ENCODE data around the gene SCFD2.

The SCFD2 gene

DNA sequence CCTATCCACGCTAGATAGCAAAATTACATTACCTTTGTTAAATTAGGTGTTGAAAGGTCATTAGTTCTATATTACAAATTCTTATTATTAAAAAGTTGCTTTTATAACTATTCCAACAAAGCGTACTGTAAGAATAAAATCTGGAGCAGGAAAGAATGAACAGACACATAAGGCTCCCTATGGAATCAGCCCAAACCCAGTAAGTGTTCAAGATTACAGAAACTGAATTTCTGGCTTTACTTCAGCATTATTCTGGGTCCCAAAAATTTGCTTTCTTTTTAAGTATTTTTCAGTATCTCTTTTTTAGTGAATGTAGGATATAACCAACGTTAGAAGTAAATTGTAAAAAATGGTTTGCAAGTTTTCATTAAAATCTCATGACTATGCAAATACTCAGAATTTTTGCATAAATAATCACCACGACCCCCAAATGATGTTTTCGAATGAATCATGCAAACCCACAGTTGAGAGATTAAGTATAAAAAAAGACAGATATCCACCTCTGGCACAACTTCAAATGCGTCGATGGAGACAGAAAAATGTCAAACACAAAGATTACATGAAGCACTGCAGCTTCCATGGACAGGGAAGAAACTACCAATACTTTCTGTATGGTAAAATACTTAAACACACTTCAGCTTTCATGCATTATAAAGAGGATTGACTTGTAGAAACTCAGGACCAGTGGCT, 265.2 kb downstream of the SCFD2 start:
- H3K9me3 ChIP-seq (ENCODE audit: control extremely low read depth in 1 of 5, control insufficient read depth in 4 of 5, insufficient read depth in 2 of 5, low read depth in 1 of 5, low read length in 4 of 5), result peaks cover 0 to 3% (median 0%) of the 10 kb centered on the region in 5 experiments
- DNase-seq, result no peak
- no peaks in the 10 kb centered on the region for H3K27me3 ChIP-seq (replicated peaks in 2 of 5; ENCODE audit: control insufficient read depth in 4 of 5, insufficient read depth in 5 of 5, low read length in 4 of 5)
- no peaks in the 10 kb centered on the region for H3K4me1 ChIP-seq (ENCODE audit: control extremely low read depth in 1 of 4, control insufficient read depth in 4 of 4, insufficient read depth in 4 of 4, low read length in 3 of 4)
- H3K4me3 ChIP-seq (ENCODE audit: control insufficient read depth in 1 of 7, extremely low read depth in 1 of 7, insufficient read depth in 4 of 7, low read depth in 2 of 7, low read length in 6 of 7), result no peak overlapping the region
- WGBS (ENCODE audit: insufficient coverage), result no CpG with 5 or more reads among the region's 7 CpGs
- H3K36me3 ChIP-seq (ENCODE audit: control insufficient read depth in 4 of 4, insufficient read depth in 4 of 4, low read length in 3 of 4), result no peaks in the 10 kb centered on the region
- H3K27ac ChIP-seq (ENCODE audit: insufficient read depth in 1 of 2, low read depth in 1 of 2, low read length in 2 of 2, poor library complexity in 1 of 2, severe bottlenecking in 2 of 2), result no peak overlapping the region
- CTCF ChIA-PET, result no interaction called here
- POLR2A ChIA-PET, result no interaction called here

DNA sequence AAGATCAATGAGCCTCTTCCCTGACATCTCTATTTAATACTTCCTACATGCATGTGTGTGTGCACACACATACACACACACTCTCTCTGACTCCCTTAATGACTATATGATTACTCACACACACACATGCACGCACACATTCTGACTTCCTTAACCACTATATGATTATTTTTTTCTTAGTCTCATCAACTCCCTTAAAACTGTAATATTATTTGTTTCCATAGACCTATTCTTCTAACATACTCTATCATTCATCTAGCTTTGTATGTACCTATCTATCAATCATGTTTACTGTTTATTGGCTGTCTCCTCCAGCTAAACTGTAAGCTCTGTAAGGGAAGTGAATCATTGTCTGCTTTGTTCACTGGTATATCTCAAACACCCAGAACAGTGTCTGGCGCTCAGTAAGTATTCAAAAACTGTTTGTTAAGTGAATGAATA, 267.2 kb downstream of the SCFD2 start:
- CTCF ChIA-PET, result no interaction called here
- Histone ChIP-seq H3K36me3 (ENCODE audit: control insufficient read depth in 4 of 4, insufficient read depth in 4 of 4, low read length in 3 of 4) (no peaks in the 10 kb centered on the region), H3K9me3 (ENCODE audit: control extremely low read depth in 1 of 5, control insufficient read depth in 4 of 5, insufficient read depth in 2 of 5, low read depth in 1 of 5, low read length in 4 of 5) (peaks cover 0 to 3% (median 0%) of the 10 kb centered on the region in 5 experiments), H3K27ac (ENCODE audit: insufficient read depth in 1 of 2, low read depth in 1 of 2, low read length in 2 of 2, poor library complexity in 1 of 2, severe bottlenecking in 2 of 2) (no peak overlapping the region), H3K4me1 (ENCODE audit: control extremely low read depth in 1 of 4, control insufficient read depth in 4 of 4, insufficient read depth in 4 of 4, low read length in 3 of 4) (no peaks in the 10 kb centered on the region), H3K27me3 (replicated peaks in 2 of 5; ENCODE audit: control insufficient read depth in 4 of 5, insufficient read depth in 5 of 5, low read length in 4 of 5) (no peaks in the 10 kb centered on the region), H3K4me3 (ENCODE audit: control insufficient read depth in 1 of 7, extremely low read depth in 1 of 7, insufficient read depth in 4 of 7, low read depth in 2 of 7, low read length in 6 of 7) (no peak overlapping the region)
- WGBS (ENCODE audit: insufficient coverage), result 100% methylated on average over 1 of the region's 2 CpGs
- no peak for DNase-seq
- POLR2A ChIA-PET, result no interaction called here

- 100% methylated on average over 1 of the region's 1 CpG for WGBS (ENCODE audit: insufficient coverage)
- H3K27me3 ChIP-seq (replicated peaks in 2 of 5; ENCODE audit: control insufficient read depth in 4 of 5, insufficient read depth in 5 of 5, low read length in 4 of 5), result no peaks in the 10 kb centered on the region
- no peaks in the 10 kb centered on the region for H3K4me1 ChIP-seq (ENCODE audit: control extremely low read depth in 1 of 4, control insufficient read depth in 4 of 4, insufficient read depth in 4 of 4, low read length in 3 of 4)
- ChIA-PET POLR2A (no interaction called here), CTCF (no interaction called here)
- DNase-seq, result no peak
- no peaks in the 10 kb centered on the region for H3K36me3 ChIP-seq (ENCODE audit: control insufficient read depth in 4 of 4, insufficient read depth in 4 of 4, low read length in 3 of 4)
- H3K4me3 ChIP-seq (ENCODE audit: control insufficient read depth in 1 of 7, extremely low read depth in 1 of 7, insufficient read depth in 4 of 7, low read depth in 2 of 7, low read length in 6 of 7), result no peak overlapping the region
- H3K27ac ChIP-seq (ENCODE audit: insufficient read depth in 1 of 2, low read depth in 1 of 2, low read length in 2 of 2, poor library complexity in 1 of 2, severe bottlenecking in 2 of 2), result no peak overlapping the region
- no peaks in the 10 kb centered on the region for H3K9me3 ChIP-seq (ENCODE audit: control extremely low read depth in 1 of 5, control insufficient read depth in 4 of 5, insufficient read depth in 2 of 5, low read depth in 1 of 5, low read length in 4 of 5)
These were observed 271.8 kb downstream of the SCFD2 start for GRCh38 chr4:53094040-53094439.

- no peak for DNase-seq
- H3K36me3 ChIP-seq (ENCODE audit: control insufficient read depth in 4 of 4, insufficient read depth in 4 of 4, low read length in 3 of 4), result no peaks in the 10 kb centered on the region
- no peak overlapping the region for H3K27ac ChIP-seq (ENCODE audit: insufficient read depth in 1 of 2, low read depth in 1 of 2, low read length in 2 of 2, poor library complexity in 1 of 2, severe bottlenecking in 2 of 2)
- peaks cover 0 to 13% (median 3%) of the 10 kb centered on the region in 5 experiments for H3K9me3 ChIP-seq (ENCODE audit: control extremely low read depth in 1 of 5, control insufficient read depth in 4 of 5, insufficient read depth in 2 of 5, low read depth in 1 of 5, low read length in 4 of 5)
- ChIA-PET POLR2A (no interaction called here), CTCF (interaction anchor here (0.6 kb wide), 1 partner anchor 532 kb away, joined by 3 read pairs; no protein-coding TSS in a partner anchor)
- H3K27me3 ChIP-seq (replicated peaks in 2 of 5; ENCODE audit: control insufficient read depth in 4 of 5, insufficient read depth in 5 of 5, low read length in 4 of 5), result no peaks in the 10 kb centered on the region
- H3K4me3 ChIP-seq (ENCODE audit: control insufficient read depth in 1 of 7, extremely low read depth in 1 of 7, insufficient read depth in 4 of 7, low read depth in 2 of 7, low read length in 6 of 7), result no peak overlapping the region
- H3K4me1 ChIP-seq (ENCODE audit: control extremely low read depth in 1 of 4, control insufficient read depth in 4 of 4, insufficient read depth in 4 of 4, low read length in 3 of 4), result no peaks in the 10 kb centered on the region
These were observed 275.7 kb downstream of the SCFD2 start for GRCh38 chr4:53089936-53090729.

- Histone ChIP-seq H3K9me3 (ENCODE audit: control extremely low read depth in 1 of 5, control insufficient read depth in 4 of 5, insufficient read depth in 2 of 5, low read depth in 1 of 5, low read length in 4 of 5) (peaks cover 3 to 29% (median 4%) of the 10 kb centered on the region in 5 experiments), H3K36me3 (ENCODE audit: control insufficient read depth in 4 of 4, insufficient read depth in 4 of 4, low read length in 3 of 4) (no peaks in the 10 kb centered on the region), H3K4me1 (ENCODE audit: control extremely low read depth in 1 of 4, control insufficient read depth in 4 of 4, insufficient read depth in 4 of 4, low read length in 3 of 4) (no peaks in the 10 kb centered on the region), H3K4me3 (ENCODE audit: control insufficient read depth in 1 of 7, extremely low read depth in 1 of 7, insufficient read depth in 4 of 7, low read depth in 2 of 7, low read length in 6 of 7) (no peak overlapping the region), H3K27me3 (replicated peaks in 2 of 5; ENCODE audit: control insufficient read depth in 4 of 5, insufficient read depth in 5 of 5, low read length in 4 of 5) (no peaks in the 10 kb centered on the region), H3K27ac (ENCODE audit: insufficient read depth in 1 of 2, low read depth in 1 of 2, low read length in 2 of 2, poor library complexity in 1 of 2, severe bottlenecking in 2 of 2) (no peak overlapping the region)
- 43% methylated on average over 1 of the region's 1 CpG for WGBS (ENCODE audit: insufficient coverage)
- POLR2A ChIA-PET, result no interaction called here
- no peak for DNase-seq
- CTCF ChIA-PET, result no interaction called here
These were observed 277.7 kb downstream of the SCFD2 start for GRCh38 chr4:53088152-53088551.

- Histone ChIP-seq H3K4me3 (ENCODE audit: control insufficient read depth in 1 of 7, extremely low read depth in 1 of 7, insufficient read depth in 4 of 7, low read depth in 2 of 7, low read length in 6 of 7) (no peak overlapping the region), H3K9me3 (ENCODE audit: control extremely low read depth in 1 of 5, control insufficient read depth in 4 of 5, insufficient read depth in 2 of 5, low read depth in 1 of 5, low read length in 4 of 5) (peaks cover 0 to 4% (median 0%) of the 10 kb centered on the region in 5 experiments), H3K27ac (ENCODE audit: insufficient read depth in 1 of 2, low read depth in 1 of 2, low read length in 2 of 2, poor library complexity in 1 of 2, severe bottlenecking in 2 of 2) (no peak overlapping the region), H3K27me3 (replicated peaks in 2 of 5; ENCODE audit: control insufficient read depth in 4 of 5, insufficient read depth in 5 of 5, low read length in 4 of 5) (no peaks in the 10 kb centered on the region), H3K36me3 (ENCODE audit: control insufficient read depth in 4 of 4, insufficient read depth in 4 of 4, low read length in 3 of 4) (no peaks in the 10 kb centered on the region), H3K4me1 (ENCODE audit: control extremely low read depth in 1 of 4, control insufficient read depth in 4 of 4, insufficient read depth in 4 of 4, low read length in 3 of 4) (no peaks in the 10 kb centered on the region)
- DNase-seq, result no peak
- ChIA-PET POLR2A (no interaction called here), CTCF (no interaction called here)
- 100% methylated on average over 4 of the region's 8 CpGs for WGBS (ENCODE audit: insufficient coverage)
These were observed 289.4 kb downstream of the SCFD2 start for GRCh38 chr4:53076374-53076958.

- H3K36me3 ChIP-seq (ENCODE audit: control insufficient read depth in 4 of 4, insufficient read depth in 4 of 4, low read length in 3 of 4), result no peaks in the 10 kb centered on the region
- H3K27me3 ChIP-seq (replicated peaks in 2 of 5; ENCODE audit: control insufficient read depth in 4 of 5, insufficient read depth in 5 of 5, low read length in 4 of 5), result no peaks in the 10 kb centered on the region
- H3K4me3 ChIP-seq (ENCODE audit: control insufficient read depth in 1 of 7, extremely low read depth in 1 of 7, insufficient read depth in 4 of 7, low read depth in 2 of 7, low read length in 6 of 7), result no peak overlapping the region
- ChIA-PET CTCF (no interaction called here), POLR2A (no interaction called here)
- WGBS (ENCODE audit: insufficient coverage), result no CpG with 5 or more reads among the region's 1 CpG
- no peaks in the 10 kb centered on the region for H3K4me1 ChIP-seq (ENCODE audit: control extremely low read depth in 1 of 4, control insufficient read depth in 4 of 4, insufficient read depth in 4 of 4, low read length in 3 of 4)
- no peak for DNase-seq
- H3K9me3 ChIP-seq (ENCODE audit: control extremely low read depth in 1 of 5, control insufficient read depth in 4 of 5, insufficient read depth in 2 of 5, low read depth in 1 of 5, low read length in 4 of 5), result peaks cover 0 to 4% (median 0%) of the 10 kb centered on the region in 5 experiments
- H3K27ac ChIP-seq (ENCODE audit: insufficient read depth in 1 of 2, low read depth in 1 of 2, low read length in 2 of 2, poor library complexity in 1 of 2, severe bottlenecking in 2 of 2), result no peak overlapping the region
These were observed 290.6 kb downstream of the SCFD2 start for GRCh38 chr4:53075162-53075785.

Data from common myeloid progenitor, CD34-positive (primary cell).